ENCODE results near the gene PLA2G6.

GRCh38 chr22:38207898-38208432 is 26.3 kb upstream of the PLA2G6 start:
- TF ChIP-seq POLR2A (IDR thresholded peaks at IDR 0.05) (no peak), CTCF (IDR thresholded peaks at IDR 0.05) (no peak)

All from esophagus squamous epithelium (tissue), 4 donors.